ENCODE measurements around the gene NUP42. TPM values are rescaled to one million over a fixed set of nuclear protein-coding genes. Genes with fewer than 3 reads are reported as not detected.
A peak's percentile ranks its signal among the peaks of the same experiment; 100 is the strongest.

The NUP42 gene
- total RNA-seq, 3 donors from 2014 or later: 29.7 to 44.8 (median 31.9) TPM

GRCh38 chr7:23234569-23235296 lies 52.9 kb downstream of the NUP42 start:
- no peak for DNase-seq
- H3K4me1 Mint-ChIP-seq (ENCODE audit: low read depth): peaks cover 2% of the 10 kb centered on the region

DNA sequence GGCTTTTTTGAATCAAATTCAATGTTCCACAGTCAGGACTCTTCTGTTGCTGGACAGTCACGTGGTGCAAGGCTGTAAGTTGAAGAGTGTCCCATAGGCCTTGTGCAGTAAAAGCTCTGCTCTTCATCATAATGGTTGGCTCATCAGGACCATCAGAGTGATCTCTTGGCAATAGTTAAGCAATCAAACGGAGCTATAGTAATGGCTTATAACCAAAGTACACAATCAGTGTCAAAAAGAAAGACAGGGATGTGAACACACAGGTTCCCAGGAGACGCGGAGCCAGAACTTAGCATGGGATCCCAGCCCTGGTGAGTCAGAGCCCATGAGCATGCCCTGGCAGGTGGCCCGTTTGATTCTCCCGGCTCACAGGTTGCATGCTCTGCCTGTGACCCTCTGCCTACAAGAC lies 54.0 kb downstream of the NUP42 start:
- Mint-ChIP-seq H3K9me3 (no peaks in the 10 kb centered on the region), H3K27me3 (ENCODE audit: low read depth) (no peaks in the 10 kb centered on the region), H3K4me1 (ENCODE audit: low read depth) (peaks cover 2% of the 10 kb centered on the region), H3K36me3 (ENCODE audit: insufficient read depth) (no peaks in the 10 kb centered on the region), H3K4me3 (no peak overlapping the region)
- ATAC-seq (no peak), DNase-seq (no peak)

More at GRCh38 chr7:23234569-23235296, 52.9 kb downstream of the NUP42 start:
- Mint-ChIP-seq H3K27me3 (ENCODE audit: low read depth) (no peaks in the 10 kb centered on the region), H3K9me3 (no peaks in the 10 kb centered on the region), H3K36me3 (ENCODE audit: insufficient read depth) (no peaks in the 10 kb centered on the region), H3K4me3 (peak overlapping the region; percentile 32)
- no peak for ATAC-seq

DNA sequence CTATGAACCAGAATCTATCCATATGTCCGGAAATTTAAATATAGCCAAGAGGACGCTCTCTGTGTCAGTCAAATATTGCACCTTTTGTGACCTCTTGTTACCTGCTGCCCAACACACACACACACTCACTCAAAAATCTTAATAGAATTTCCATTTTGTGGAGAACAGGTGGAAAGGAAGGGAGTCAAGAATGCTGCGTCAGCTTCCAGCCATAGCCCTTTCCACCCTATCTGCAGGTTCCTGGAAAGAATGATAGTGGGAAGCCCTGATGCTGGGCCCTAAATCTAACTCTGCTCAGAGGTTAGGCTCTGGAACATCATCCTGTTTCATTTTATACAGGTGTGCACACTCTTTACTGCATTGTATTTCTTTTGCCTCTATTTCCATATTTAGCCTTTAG lies 55.2 kb downstream of the NUP42 start:
- Mint-ChIP-seq H3K4me1 (ENCODE audit: low read depth) (peaks cover 2% of the 10 kb centered on the region), H3K4me3 (no peak overlapping the region), H3K9me3 (no peaks in the 10 kb centered on the region), H3K36me3 (ENCODE audit: insufficient read depth) (no peaks in the 10 kb centered on the region), H3K27me3 (ENCODE audit: low read depth) (peaks cover 2% of the 10 kb centered on the region)
- no peak for ATAC-seq
- no peak for DNase-seq

- Mint-ChIP-seq H3K4me3 (no peak overlapping the region), H3K9me3 (no peaks in the 10 kb centered on the region), H3K4me1 (ENCODE audit: low read depth) (peaks cover 2% of the 10 kb centered on the region), H3K27me3 (ENCODE audit: low read depth) (peaks cover 15% of the 10 kb centered on the region), H3K36me3 (ENCODE audit: insufficient read depth) (no peaks in the 10 kb centered on the region)
- DNase-seq (no peak), ATAC-seq (no peak)
Measured at GRCh38 chr7:23238983-23239652, 57.3 kb downstream of the NUP42 start.

DNA sequence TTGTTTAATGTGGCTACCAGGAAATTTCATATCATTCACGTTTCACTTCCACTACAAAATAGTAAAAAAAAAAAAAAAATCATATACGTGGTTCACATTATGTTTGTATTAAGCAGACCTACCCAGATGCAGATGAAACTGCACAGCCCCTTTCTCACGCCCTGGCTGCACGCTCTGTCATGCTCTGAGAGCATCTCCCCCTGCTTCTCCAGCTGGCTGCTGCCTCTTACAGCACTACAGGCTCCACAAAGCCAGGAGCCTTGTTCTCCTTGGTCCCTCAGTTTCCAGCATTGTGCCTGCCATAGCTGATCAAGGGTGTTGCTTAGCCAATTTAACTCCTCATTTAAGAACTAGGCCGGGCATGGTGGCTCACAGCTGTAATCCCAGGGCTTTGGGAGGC lies 57.9 kb downstream of the NUP42 start:
- H3K4me3 Mint-ChIP-seq: no peak overlapping the region
- no peaks in the 10 kb centered on the region for H3K36me3 Mint-ChIP-seq (ENCODE audit: insufficient read depth)
- ATAC-seq: no peak

DNA sequence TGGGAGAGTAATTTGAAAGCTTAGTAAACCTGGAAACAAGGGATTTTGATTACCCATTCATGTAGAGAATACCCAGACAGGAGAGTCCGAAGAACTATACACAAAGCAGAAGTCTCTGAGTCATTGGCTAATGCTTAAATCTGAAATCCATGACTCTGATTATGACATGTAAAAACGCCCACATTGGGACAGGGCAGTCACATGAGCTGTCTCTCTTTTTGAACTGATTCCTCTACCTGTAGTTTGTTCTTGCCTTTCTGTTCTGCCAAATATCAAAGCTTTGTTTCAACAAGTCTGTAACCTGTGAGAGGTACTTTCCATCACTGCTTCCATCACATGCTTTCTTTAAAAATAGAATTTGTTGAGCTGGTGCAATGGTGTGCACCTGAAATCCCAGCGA lies 60.5 kb downstream of the NUP42 start:
- no peaks in the 10 kb centered on the region for H3K9me3 Mint-ChIP-seq
- ATAC-seq: no peak
- H3K36me3 Mint-ChIP-seq (ENCODE audit: insufficient read depth): no peaks in the 10 kb centered on the region
- no peaks in the 10 kb centered on the region for H3K4me1 Mint-ChIP-seq (ENCODE audit: low read depth)
- H3K4me3 Mint-ChIP-seq: no peak overlapping the region
- peaks cover 37% of the 10 kb centered on the region for H3K27me3 Mint-ChIP-seq (ENCODE audit: low read depth)
- DNase-seq: no peak

More for the DNA sequence above, 57.9 kb downstream of the NUP42 start:
- peaks cover 17% of the 10 kb centered on the region for H3K27me3 Mint-ChIP-seq (ENCODE audit: low read depth)
- H3K4me1 Mint-ChIP-seq (ENCODE audit: low read depth): no peaks in the 10 kb centered on the region
- no peak for DNase-seq
- no peaks in the 10 kb centered on the region for H3K9me3 Mint-ChIP-seq

DNA sequence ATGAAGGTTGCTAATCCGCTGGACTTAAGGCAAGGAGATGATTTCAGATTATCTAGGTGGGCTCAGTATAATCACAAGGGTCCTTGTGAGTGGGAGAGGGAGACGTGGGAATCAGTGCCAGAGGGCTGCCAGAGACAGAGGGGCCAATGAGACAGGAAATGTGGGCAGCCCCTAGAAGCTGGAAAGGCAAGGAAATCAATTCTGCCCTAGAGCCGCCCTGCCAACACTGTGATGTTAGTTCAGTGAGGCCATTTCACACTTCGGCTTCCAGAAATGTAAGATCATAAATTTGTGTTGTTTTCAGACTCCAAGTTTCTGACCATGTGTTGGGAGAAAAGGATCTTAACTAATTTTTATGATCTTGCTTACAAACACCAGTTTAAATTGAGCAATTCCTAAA lies 61.1 kb downstream of the NUP42 start:
- Mint-ChIP-seq H3K4me1 (ENCODE audit: low read depth) (peaks cover 1% of the 10 kb centered on the region), H3K27me3 (ENCODE audit: low read depth) (peaks cover 42% of the 10 kb centered on the region), H3K4me3 (no peak overlapping the region), H3K36me3 (ENCODE audit: insufficient read depth) (no peaks in the 10 kb centered on the region), H3K9me3 (no peaks in the 10 kb centered on the region)
- DNase-seq (no peak), ATAC-seq (no peak)

DNA sequence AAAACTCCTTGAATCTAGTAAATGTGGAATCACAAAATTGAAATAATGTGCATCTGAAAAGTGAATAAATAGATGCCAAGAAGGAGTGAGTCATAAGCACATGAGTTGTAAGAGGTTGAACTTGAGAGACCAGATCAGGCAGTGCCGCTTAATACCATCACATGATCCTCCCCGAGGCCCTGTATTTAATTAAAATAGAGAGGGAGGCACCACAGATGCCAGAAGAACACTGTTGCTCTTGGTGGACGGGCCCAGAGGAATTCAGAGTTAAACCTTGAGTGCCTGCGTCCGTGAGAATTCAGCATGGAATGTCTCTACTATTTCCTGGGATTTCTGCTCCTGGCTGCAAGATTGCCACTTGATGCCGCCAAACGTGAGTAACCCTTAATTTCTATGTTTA lies 64.7 kb downstream of the NUP42 start, which contains the start of gene GPNMB:
Gene GPNMB (plus strand): TSS at position 221 of the 400 bp plus-strand sequence. CDS start 83 bp downstream, at position 304.
- no peak within 1 kb of the TSS for H3K4me3 Mint-ChIP-seq
- H3K4me1 Mint-ChIP-seq (ENCODE audit: low read depth): peaks cover 3% of the 10 kb centered on the region
- peaks cover 1% of the 10 kb centered on the region for H3K9me3 Mint-ChIP-seq
- H3K27me3 Mint-ChIP-seq (ENCODE audit: low read depth): peaks cover 69% of the 10 kb centered on the region
- ATAC-seq: no peak
- no peak for DNase-seq
- H3K36me3 Mint-ChIP-seq (ENCODE audit: insufficient read depth): no peaks in the 10 kb centered on the region

GRCh38 chr7:23247046-23247602 lies 65.3 kb downstream of the NUP42 start:
- peaks cover 7% of the 10 kb centered on the region for H3K9me3 Mint-ChIP-seq
- H3K4me3 Mint-ChIP-seq: no peak overlapping the region
- no peak for ATAC-seq
- no peaks in the 10 kb centered on the region for H3K36me3 Mint-ChIP-seq (ENCODE audit: insufficient read depth)
- peaks cover 3% of the 10 kb centered on the region for H3K4me1 Mint-ChIP-seq (ENCODE audit: low read depth)
- H3K27me3 Mint-ChIP-seq (ENCODE audit: low read depth): peaks cover 71% of the 10 kb centered on the region
- DNase-seq: no peak

- Mint-ChIP-seq H3K27me3 (ENCODE audit: low read depth) (peaks cover 69% of the 10 kb centered on the region), H3K4me3 (no peak overlapping the region), H3K36me3 (ENCODE audit: insufficient read depth) (no peaks in the 10 kb centered on the region), H3K4me1 (ENCODE audit: low read depth) (peaks cover 3% of the 10 kb centered on the region), H3K9me3 (peaks cover 11% of the 10 kb centered on the region)
- no peak for ATAC-seq
- DNase-seq: no peak
Measured at GRCh38 chr7:23247603-23248335, 65.9 kb downstream of the NUP42 start.

DNA sequence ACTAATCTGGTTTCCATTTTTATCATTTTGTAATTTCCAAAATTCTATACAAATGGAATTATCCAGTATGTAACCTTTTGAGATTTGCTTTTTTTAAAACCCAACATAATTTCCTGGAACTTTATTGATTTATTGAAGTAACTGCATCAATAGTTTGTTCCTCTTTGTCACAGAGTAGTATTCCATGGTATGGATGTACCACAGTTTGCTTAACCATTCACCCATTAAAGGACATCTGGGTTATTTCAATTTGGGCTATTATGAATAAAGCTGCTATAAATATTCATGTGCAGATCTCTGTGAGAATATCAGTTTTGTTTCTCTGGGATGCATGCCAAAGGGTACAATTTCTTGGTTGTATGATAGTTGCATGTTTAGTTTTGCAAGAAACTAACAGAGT lies 67.6 kb downstream of the NUP42 start:
- ATAC-seq (no peak), DNase-seq (no peak)
- no peak overlapping the region for H3K4me3 Mint-ChIP-seq
- no peaks in the 10 kb centered on the region for H3K36me3 Mint-ChIP-seq (ENCODE audit: insufficient read depth)
- H3K27me3 Mint-ChIP-seq (ENCODE audit: low read depth): peaks cover 63% of the 10 kb centered on the region
- peaks cover 3% of the 10 kb centered on the region for H3K4me1 Mint-ChIP-seq (ENCODE audit: low read depth)
- peaks cover 11% of the 10 kb centered on the region for H3K9me3 Mint-ChIP-seq

Other genes starting within 250 kb of the NUP42 start
- gene HYCC1, start 167.9 kb upstream of the NUP42 start, total RNA-seq: 10 to 100 TPM; 21.4 to 23.9 (median 22.8) TPM
- 10 to 100 TPM; 17.0 to 20.2 (median 18.1) TPM for gene KLHL7, start 76.3 kb upstream of the NUP42 start, total RNA-seq
- gene GPNMB, start 64.7 kb downstream of the NUP42 start, total RNA-seq: under 1 TPM; 0.26 to 0.94 (median 0.71) TPM
- gene MALSU1, start 117.3 kb downstream of the NUP42 start, total RNA-seq: 100 to 1,000 TPM in 2 of 3 donors, 10 to 100 TPM in 1; 96.5 to 121 (median 113) TPM

All from activated T-cell treated with anti-CD3 and anti-CD28 coated beads, Interleukin-2, amount 50 U/mL, for 4 hours (primary cell).